ENCODE measurements around the gene PLA2G10. TPM values are rescaled to one million over a fixed set of nuclear protein-coding genes. Genes with fewer than 3 reads are reported as not detected.
"Not testable (repeated sequence)": the region's sequence is repeated elsewhere in the genome, so short reads cannot be mapped to it uniquely, and the experiment has no call there.

Gene PLA2G10, protein sequence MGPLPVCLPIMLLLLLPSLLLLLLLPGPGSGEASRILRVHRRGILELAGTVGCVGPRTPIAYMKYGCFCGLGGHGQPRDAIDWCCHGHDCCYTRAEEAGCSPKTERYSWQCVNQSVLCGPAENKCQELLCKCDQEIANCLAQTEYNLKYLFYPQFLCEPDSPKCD
- polyA plus RNA-seq (ENCODE audit: insufficient read length) = 0.47 TPM

DNA sequence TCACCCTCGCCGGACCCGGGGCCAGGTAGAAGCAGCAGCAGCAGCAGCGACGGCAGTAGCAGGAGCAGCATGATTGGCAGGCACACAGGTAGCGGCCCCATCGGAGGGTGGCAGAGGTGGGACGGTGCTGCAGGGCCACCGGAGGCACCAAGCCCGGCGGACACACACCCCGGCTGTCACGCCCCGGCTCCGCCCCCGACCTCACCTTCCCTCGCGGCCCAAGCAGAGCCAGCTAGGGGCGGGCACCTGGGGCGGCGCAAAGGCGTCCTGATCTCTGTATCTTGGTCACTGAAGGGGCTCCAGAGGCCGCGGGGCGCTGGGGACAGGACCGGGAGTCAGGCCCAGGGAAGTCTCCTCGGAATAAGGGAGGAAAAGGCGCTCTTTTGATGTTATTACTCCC is at the start of gene PLA2G10:
PLA2G10 (minus strand) TSS at position 180 of the 400 bp plus-strand sequence; CDS start at position 101, 79 bp downstream.
- not testable (repeated sequence) for DNase-seq (ENCODE audit: low read depth)

DNA sequence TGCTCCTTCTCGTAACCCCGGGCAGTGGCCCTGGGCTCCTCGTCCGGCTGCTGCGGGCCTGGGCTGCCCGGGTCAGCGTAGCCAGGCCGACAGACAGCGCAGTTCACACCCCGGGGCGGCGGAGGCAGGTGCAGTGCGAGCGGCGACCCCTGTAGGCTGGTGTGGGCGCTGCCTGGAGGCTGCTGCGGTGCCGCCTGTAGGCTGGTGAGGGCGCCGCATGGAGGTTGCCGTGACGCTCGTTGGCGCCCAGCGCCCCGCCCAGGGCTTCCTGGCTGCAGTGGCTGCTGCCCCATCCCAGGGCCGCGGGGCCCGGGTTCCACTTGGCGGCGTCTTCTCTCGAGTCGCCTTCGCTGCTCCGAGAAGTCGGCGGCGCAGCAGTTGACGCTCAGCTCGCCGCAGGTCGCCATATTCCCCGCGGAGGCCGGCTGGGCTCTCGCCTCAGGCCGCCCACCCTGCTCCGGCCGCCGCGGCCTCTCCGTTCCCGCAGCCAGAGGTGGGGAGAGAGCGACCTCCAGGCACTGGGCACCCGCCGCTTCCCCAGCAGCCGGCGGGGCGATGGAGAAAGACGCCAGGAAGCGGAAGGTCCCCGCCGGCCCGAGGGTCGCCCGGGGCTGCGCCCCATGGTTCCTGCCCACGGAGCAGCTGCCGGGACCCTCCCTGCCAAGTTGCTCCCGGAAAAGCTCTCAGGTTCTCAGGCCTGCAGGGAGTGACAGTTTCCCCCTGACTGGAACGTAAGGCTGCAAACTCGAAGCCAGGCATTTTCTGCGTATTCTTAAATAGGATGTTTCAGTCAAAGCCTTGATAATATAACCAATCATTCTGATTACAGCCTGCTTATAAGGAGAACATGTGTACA is 48.4 kb upstream of the PLA2G10 start, which contains the start of gene NPIPA2:
NPIPA2 (plus strand) TSS at position 261 of the 856 bp plus-strand sequence. CDS start 5,533 bp downstream, outside the sequence.
- not testable (repeated sequence) for DNase-seq (ENCODE audit: low read depth)

DNA sequence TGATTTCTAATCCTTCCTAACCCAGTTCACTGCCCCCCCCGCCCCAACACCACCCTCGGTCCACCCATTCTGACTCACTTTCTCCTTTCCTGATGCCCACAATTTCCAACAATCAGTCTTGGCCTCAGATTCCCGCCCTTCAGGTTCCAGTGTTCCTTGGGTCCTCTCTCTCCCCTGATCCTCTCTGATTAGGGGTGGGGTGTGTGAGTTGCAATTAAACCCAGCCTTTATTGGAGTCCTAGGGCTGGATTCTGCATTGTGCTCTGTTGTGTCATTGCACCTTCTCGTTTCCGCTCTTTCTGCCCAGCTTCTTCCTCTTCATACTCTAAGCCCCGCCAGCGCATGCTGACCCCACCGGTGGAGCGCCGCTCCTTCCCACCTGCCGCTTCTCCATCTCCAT is 47.7 kb upstream of the PLA2G10 start:
- DNase-seq (ENCODE audit: low read depth) = not testable (repeated sequence)

DNA sequence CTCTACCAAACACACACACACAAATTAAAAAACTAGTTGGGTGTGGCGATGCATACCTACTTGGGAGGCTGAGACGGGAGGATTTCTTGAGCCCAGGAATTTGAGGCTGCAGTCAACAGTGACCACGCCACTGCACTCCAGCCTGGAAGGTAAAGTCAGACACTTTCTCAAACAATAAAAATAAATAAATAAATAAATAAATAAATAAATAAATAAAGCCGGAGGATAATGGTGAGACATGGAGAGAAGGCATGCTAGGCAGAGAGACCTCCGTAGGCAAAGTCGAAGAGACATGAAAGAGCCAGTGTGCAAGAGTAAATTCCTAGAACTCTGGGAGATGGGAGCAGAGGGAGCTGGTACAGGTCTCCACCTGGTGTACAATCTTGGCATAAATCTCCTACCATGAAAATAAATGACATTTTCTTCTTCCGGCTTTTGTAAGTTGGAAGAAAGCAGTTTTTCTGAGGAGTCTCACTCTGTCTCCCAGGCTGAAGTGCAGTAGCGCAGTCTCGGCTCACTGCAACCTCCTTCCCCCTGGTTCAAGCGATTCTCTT is 46.8 kb upstream of the PLA2G10 start:
- DNase-seq (ENCODE audit: low read depth) = not testable (repeated sequence)

GRCh38 chr16:14733233-14733632 is 39.1 kb upstream of the PLA2G10 start:
- DNase-seq (ENCODE audit: low read depth) = not testable (repeated sequence)

DNA sequence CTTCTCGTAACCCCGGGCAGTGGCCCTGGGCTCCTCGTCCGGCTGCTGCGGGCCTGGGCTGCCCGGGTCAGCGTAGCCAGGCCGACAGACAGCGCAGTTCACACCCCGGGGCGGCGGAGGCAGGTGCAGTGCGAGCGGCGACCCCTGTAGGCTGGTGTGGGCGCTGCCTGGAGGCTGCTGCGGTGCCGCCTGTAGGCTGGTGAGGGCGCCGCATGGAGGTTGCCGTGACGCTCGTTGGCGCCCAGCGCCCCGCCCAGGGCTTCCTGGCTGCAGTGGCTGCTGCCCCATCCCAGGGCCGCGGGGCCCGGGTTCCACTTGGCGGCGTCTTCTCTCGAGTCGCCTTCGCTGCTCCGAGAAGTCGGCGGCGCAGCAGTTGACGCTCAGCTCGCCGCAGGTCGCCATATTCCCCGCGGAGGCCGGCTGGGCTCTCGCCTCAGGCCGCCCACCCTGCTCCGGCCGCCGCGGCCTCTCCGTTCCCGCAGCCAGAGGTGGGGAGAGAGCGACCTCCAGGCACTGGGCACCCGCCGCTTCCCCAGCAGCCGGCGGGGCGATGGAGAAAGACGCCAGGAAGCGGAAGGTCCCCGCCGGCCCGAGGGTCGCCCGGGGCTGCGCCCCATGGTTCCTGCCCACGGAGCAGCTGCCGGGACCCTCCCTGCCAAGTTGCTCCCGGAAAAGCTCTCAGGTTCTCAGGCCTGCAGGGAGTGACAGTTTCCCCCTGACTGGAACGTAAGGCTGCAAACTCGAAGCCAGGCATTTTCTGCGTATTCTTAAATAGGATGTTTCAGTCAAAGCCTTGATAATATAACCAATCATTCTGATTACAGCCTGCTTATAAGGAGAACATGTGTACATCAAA is 9.3 kb upstream of the PLA2G10 start, which contains the start of gene NPIPA3:
NPIPA3 (plus strand) TSS at position 256 of the 856 bp plus-strand sequence. CDS start 5,533 bp downstream, outside the sequence.
- DNase-seq (ENCODE audit: low read depth) = not testable (repeated sequence)

GRCh38 chr16:14702672-14703071 is 8.6 kb upstream of the PLA2G10 start:
- DNase-seq (ENCODE audit: low read depth) = not testable (repeated sequence)

DNA sequence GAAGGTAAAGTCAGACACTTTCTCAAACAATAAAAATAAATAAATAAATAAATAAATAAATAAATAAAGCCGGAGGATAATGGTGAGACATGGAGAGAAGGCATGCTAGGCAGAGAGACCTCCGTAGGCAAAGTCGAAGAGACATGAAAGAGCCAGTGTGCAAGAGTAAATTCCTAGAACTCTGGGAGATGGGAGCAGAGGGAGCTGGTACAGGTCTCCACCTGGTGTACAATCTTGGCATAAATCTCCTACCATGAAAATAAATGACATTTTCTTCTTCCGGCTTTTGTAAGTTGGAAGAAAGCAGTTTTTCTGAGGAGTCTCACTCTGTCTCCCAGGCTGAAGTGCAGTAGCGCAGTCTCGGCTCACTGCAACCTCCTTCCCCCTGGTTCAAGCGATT is 7.8 kb upstream of the PLA2G10 start:
- DNase-seq (ENCODE audit: low read depth) = not testable (repeated sequence)

DNA sequence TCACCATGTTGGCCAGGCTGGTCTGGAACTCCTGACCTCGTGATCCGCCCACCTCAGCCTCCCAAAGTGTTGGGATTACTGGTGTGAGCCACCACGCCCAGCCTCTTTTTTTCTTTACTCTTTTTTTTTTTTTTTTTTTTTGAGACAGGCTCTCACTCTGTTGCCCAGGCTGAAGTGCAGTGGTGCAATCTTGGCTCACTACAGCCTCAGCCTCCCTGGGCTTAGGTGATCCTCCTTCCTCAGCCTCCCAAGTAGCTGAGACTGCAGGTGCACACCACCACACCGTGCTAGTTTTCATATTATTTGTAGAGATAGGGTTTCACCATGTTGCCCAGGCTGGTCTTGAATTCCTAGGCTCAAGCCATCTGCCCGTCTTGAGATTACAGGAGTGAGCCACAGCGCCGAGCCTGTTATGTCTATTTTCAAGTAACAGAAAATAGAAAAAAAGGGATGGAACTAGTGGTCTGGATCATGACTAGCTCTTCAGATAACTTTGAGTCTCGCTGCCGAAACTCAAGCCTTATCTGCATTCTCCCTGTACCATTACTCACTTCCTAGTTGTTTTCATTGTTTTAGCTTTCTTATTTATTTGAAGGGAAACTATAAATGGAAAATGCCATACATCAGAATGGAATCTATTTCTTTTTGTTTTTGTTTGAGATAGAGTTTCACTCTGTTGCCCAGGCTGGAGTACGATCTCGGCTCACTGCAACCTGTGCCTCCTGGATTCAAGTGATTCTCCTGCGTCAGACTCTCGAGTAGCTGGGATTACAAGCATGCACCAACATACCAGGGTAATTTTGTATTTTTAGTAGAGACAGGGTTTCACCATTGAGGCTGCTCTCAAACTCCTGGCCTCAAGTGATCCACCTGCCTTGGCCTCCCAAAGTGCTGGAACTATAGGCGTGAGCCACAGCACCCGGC is 8.0 kb downstream of the PLA2G10 start:
- not testable (repeated sequence) for DNase-seq (ENCODE audit: low read depth)

- no peak for DNase-seq (ENCODE audit: low read depth)
These were observed 12.0 kb downstream of the PLA2G10 start for GRCh38 chr16:14682121-14682520.

DNA sequence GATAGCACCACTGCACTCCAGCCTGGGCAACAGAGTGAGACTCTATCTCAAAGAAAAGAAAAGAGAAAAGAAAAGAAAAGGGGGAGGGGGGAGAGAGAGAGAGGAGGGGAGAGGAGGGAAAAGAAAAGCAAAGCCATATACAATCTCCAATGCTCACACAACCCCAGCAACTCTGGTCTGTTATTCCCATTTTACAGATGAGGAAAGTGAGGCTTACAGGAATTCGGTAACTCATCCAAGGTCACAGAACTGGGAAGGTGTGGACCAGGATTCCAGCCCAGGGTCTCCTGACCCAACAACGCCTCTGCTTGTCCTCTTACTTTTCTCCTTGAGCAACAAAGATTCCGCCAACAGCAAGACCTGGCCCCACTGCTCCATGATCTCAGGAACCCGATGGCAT is 13.0 kb downstream of the PLA2G10 start:
- no peak for DNase-seq (ENCODE audit: low read depth)

DNA sequence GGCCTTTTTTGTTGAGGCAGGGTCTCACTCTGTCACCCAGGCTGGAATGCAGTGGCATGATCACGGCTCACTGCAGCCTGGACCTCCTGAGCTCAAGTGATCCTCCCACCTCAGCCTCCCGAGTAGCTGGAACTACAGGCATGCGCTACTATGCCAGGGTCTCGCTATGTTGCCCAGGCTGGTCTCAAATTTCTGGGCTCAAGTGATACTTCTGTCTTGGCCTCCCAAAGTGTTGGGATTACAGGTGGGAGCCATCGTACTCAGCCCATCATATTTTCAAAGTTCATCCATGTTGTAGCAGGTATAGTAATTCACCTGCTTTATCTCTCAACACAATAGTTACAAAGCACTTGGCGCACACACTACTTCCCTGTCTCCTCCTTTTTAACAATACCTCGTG is 13.7 kb downstream of the PLA2G10 start:
- DNase-seq (ENCODE audit: low read depth) = not testable (repeated sequence)

- no peak for DNase-seq (ENCODE audit: low read depth)
These were observed 15.2 kb downstream of the PLA2G10 start for GRCh38 chr16:14678748-14679497.

GRCh38 chr16:14677627-14678026 is 16.5 kb downstream of the PLA2G10 start:
- no peak for DNase-seq (ENCODE audit: low read depth)

DNA sequence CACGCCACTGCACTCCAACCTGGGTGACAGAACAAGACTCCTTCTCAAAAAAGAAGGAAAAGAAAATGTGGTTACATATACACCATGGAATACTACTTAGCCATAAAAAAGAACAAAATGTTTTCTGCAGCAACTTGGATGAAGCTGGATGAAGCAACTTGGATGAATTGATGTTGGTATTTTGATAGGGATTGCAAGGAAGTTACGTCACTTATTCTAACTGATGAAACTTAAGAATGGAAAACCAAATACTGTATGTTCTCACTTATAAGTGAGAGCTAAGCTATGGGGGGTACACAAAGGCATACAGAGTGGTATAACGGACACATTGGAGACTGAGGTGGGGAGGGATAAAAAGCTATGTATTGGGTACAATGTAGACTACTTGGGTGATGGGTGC is 17.5 kb downstream of the PLA2G10 start:
- no peak for DNase-seq (ENCODE audit: low read depth)

DNA sequence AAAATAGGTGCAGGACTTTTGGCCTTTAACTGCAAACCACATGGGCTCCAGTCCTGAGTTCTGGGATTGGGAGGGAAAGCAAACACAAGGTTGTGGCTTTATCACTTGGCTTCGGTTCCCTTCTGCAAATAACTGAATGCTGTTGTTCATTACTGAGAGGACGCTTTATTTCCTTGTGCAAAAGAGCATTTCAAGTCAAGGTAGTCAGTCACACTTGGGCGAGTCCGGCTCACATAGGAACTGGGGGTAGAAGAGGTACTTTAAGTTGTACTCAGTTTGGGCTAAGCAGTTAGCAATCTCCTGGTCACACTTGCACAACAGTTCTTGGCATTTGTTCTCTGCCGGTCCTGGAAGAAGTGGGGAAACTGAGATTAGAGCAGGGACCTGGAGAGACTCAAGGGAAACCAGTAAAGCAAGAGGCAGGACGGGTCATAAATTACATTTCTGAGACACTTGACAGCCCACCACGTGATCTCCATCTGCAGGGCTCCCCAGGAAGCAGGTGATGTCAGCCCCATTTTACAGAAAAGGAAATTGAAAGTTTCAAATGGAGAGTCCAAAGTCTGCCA is 21.6 kb downstream of the PLA2G10 start:
- no peak for DNase-seq (ENCODE audit: low read depth)

DNA sequence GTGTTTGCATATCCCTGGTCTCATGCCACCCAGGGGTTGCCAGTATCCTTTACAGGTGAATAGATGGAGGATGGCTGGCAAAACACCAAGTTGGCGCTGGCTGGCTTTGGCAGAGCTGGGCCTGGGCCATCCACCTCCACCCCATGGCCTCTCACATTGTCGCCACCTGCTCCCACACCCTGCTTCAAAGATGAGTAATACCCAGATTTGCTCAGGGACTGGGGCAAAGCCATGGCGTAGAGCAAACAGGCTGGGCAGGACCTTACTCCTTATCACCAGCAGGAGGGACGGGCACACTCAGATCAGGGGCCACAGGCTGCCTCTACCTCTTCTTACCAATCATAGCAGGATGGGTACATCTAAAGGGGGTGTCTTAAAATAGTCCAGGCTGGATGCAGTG is 24.3 kb downstream of the PLA2G10 start:
- DNase-seq (ENCODE audit: low read depth) = no peak

DNA sequence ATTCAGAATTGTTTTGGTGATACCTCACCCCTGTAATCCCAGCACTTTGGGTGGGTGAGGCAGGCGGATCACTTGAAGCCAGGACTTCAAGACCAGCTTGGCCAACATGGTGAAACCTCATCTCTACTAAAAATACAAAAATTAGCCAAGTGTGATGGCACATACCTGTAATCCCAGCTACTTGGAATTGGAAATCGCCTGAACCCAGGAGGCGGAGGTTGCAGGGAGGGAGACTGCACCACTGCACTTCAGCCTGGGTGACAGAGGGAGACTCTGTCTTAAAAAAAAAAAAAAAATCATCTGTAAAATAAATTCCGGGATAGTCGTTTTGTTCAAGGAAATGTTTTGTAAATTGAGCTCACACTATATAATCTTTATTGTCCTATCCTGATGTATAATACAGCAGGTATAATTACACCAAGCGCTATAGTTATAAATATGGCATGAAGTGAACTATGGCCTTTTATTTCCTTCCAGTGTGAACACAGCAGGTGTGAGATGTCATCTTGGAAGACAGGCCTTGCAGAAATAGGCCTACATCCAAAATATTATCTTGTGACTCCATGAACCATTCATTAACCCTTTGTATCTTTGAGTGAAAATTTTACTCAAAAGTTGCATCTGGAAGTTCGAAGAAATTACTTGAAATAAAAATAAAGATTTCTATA is 25.4 kb downstream of the PLA2G10 start:
- no peak for DNase-seq (ENCODE audit: low read depth)
